Activated CD4-positive, alpha-beta T cell treated with anti-CD3 and anti-CD28 coated beads, Interleukin-2, Interleukin-6, amounts not matched to agents 100 ng/mL and 50 ng/mL, durations not matched to agents 16 hours and 8 hours (primary cell): ENCODE results near the gene RAB31.

Source experiments
- DNase-seq: peaks from one replicate; pipeline ENCODE4 v3.0.0-alpha.2; 2020

Gene RAB31

DNA sequence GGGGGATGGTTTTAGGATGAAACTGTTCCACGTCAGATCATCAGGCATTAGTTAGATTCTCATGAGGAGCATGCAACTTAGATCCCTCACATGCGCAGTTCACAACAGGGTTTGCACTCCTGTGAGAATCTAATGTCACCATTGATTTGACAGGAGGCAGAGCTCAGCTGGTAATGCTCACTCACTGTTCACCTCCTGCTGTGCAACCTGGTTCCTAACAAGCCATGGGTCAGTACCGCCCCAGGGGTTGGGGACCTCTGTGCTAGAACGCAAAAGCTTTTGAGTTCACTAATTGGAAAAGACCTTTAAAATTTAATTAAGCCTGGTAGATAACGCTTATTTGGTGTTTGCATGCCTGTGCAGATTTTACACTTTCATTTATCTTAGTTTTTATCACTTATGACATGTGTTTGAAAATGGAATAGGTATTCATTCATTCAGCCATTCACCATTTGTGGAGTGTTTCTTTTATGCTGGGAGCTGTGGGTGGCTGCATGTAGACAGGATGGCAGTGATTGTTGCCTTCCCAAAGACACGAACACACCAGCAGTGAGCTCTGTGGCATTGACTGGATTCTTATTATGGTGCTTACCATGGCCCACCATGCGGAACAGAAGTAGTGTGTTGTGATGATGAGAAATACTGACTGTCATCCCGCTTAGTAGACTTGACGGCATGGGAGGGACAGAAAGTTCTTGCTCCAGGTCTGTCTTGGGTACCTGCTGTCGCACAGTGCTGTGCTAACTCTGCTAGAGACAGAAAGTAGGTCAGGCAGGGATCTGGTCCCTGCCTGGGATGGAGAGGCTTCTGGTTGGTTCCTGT lies 6.4 kb downstream of the RAB31 start:
- no peak for DNase-seq

DNA sequence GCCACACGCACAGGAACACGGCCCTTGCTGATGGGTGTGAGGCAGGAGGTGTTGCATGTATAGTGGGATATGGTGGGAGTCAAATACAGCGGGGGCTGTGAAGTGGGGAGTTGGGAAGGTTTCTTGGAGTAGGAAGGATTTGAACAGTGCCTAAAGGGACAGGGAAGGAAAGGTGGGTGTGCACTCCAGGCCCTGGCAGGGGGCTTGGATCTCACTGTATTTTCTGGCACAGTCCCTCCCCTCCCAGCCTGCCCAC lies 6.9 kb downstream of the RAB31 start:
- DNase-seq: no peak

DNA sequence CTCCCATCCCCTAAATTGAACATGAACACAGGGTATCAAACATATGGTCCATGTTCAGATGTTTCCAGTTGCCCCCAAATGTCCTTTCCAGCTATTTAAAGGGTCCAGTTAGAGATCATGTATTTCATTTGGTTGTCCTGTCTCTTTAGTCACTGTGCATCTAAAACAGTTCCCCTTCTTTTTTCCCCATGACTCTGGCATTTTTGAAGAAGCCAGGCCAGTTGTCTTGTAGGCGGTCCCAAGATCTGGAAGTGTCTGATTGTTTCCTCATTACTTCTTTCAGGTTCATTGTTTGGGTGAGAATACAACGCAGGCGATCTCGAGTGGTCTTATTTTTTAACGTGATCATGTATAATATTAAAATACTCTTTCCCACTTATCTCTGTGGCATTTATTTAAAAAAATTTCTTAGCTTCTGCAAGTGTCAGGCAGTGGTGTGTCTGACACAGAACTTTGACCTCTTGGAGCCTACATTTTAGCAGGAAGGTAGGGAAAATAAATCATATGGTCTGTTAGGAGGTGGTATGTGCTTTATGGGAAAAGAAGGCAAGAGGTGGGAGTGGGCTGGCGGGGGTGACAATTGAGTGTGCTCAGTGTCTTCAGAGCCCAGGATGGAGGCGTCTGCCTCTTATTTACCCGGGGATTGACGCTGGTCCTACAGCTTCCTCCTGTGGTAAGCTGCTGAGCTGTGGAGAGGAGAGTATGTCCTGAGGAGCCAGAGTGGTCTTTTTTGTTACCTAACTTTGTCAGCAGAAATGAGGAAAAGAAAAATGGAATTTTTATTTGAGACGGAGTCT lies 8.1 kb downstream of the RAB31 start:
- DNase-seq: no peak

DNA sequence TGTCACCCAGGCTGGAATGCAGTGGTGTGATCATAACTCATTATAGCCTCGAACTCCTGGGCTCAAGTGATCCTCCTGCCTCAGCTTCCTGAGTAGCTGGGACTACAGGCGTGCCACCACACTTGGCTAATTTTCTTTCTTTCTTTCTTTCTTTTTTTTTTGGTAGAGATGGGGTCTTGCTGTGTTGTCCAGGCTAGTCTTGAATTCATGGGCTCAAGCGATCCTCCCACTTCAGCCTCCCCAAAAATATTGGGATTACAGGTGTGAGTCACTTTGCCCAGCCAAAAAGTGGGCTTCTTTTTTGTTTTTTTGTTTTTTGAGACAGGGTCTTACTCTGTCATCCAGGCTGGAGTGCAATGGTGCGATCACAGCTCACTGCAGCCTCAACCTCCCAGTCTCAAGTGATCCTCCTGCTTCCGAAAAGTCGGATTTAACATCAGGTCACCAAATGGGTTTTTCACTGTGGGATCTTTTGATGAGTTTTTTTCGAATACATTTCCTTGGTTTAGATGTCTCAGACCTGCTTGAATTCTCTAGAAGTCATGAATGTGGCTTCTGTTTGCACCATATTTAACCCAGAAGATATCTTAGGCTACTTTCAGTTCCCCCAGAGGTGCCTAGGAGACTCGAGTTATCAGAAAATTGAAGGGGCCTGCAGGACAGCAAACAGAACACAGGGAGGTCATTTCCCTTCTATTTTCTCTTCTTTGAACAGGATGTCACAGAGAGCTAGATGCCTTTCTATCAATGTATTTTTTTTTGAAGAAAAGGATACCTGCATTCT lies 8.9 kb downstream of the RAB31 start:
- no peak for DNase-seq

DNA sequence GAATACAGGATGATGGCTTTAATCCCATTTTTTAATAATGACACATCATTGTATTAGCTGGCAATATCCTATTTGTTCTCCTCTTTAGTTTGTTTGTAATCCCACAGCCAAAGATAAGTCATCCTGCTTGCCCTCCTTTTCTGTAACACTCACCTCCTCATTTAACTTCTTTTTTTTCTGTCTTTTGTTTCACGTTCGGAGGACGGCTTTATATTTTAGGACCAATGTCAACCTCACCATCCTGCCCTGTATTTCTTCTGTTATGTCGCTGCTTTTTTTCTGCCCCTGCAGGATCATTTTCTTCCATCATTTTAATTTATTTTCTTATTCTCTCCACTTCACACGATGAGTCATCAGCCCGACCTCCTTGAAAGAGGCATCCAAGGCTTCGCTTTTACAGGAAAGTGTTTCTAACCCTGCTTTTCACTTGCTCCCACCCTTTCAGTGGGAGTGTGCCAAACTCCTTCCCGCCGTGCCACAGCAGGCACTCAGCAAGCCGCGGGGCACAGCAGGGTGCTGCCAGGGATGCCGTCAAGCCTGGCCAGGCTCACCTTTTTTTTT lies 11.4 kb downstream of the RAB31 start:
- no peak for DNase-seq

DNA sequence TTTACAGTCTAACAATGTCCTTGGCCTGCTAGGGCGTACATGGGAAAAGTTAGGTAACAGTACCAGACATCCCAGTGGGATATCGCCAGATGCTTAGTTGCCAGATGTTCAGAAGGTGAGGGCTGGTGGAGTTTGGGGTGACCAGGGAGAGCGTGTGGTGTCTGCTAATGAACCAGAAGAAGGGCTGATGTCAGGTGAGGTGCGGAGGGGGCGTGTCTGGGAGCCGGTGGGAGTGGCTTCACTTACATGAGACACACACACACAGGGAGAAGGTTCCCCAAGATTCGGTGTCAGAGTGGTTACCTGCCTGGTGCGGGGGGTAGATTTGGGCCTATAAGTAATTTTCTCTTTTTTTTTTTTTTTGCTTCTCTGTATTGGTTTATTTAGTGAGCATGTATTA lies 12.2 kb downstream of the RAB31 start:
- no peak for DNase-seq

DNA sequence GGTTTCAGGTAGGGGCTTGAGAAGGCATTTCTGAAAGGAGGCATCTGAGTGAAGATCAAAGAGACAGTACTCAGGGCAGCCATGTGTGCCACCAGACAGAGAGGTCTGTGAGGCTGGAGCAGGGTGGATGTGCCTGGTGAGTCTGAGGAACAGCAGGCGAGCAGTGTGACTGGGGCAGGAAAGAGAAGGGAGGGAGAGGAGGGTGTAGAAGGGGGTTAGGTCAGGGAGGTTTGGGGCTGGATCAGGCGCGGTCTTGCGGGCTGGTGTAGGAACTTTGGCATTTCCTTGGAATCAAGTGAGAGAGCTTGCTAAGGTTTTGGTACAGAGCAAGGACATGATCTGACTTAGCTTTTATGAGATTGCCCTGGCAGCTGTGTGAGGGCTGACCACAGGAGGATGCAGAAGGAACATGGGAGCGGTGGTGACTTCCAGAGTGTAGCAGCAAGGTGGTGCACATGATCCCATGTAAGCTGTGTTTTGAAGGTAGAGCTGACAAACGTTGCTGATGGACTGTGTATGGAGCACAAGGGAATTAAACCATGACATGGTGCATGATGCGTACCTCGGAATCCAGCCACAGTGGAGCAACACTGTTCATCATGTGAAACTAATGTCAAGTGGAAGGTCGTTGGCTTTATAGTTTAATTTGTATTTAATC lies 13.9 kb downstream of the RAB31 start:
- DNase-seq: no peak

DNA sequence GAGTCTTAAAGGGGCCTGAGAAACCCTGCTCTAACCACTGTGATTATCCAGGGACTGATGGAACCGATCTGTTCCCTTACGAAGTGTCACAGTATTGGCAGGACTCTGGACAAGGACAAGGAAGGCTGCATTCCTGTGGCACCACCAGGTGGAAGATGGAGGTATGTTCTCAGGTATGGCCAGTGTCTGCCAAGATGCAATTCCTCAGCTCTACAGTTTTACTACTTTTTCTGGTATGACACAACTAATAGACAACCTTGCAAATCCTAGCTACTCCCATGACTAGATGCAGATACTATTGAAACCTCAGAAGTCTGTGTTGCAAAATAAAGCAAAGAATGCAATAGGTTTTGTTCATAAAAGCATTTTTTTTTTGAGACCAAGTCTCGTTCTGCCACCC lies 14.6 kb downstream of the RAB31 start:
- no peak for DNase-seq

DNA sequence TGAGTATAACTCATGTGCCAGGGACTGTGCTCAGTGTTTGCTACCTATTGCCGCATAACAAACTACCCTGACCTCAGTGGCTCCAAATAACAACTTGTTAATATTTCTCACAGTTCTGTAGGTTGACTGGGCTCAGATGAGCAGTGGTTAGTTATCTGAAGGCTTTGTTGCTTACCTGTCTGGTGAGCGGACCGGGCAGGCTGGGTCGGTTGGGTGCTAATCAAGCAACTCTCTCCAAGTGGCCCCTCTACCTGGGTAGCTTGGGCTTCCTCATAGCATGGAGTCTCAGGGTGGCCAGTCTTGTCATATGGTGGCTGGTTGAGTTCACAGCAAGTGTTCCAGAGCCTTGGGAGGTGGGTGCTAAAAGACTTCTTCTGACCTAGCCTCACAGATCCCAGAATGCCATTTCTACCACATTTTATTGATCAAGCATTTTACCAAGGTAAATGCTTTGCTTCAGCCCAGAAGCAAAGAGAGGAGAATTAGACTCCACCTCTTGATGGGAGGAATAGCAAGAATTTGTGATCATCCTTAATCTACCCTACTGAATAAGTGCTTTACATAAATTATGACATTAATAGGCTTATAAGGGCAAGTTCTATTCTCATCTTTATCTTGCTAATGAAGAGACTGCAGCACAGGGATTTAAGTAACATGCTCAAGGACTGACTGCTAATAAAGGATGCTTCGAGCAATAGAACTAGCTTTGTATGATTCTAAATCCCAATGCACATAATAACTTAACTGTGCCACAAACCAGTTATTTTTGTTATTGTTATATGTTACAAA lies 16.9 kb downstream of the RAB31 start:
- DNase-seq: no peak

DNA sequence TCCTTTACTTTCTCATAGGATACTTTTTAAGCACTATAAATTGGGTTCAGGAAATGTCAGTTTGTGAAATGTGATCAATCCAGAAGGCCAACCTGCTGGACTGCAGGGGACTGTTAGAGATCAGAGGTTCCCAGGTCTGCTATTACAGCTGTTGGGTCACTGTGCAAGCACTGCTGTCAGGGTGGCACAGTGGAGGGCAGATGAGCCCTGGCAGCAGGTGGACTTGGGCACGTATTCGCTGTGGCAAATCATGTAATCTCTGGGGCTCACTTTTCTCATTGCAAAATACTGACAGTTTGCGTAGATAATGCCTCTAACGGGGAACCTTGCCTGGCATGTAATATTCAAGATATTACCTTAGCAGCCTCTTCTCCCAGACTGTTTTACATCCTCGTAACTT lies 18.1 kb downstream of the RAB31 start:
- no peak for DNase-seq

DNA sequence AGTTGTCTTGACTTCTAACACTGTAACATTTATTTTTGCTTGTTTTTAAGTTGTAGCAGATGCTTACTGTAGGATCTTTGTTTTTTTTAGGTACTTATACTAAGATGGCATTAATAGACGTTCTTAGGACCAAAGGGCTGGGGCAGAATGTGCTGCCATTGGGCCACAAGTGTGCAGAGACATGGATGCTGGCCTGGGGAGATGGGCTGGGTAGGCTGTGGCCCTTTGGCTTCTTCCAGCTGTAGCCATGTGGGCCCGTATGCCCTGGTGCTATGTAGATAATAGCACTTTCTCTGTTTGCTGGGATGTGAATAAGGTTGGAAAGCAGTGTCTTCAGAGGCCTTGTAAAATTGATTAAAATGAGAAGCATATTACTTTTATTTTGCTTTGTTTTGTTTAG lies 18.8 kb downstream of the RAB31 start:
- DNase-seq: no peak

DNA sequence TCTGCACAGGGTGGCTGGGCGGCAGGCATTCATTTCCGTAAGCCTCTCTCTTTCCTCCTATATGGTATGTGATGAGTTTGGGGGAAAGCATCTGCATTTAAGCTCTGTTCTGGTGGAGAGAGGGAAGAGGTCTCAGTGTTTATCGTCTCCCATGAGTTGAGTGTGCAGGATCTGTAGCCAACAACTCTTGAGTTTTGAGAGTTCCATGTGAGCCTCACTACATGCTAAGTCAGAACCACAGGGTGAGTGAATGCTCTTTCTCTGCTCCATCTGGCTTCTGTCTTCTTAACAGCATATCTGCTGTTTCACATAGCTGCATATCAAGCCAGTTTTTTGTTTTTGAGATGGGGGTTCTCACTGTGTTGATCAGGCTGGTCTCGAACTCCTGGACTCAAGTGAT lies 22.7 kb downstream of the RAB31 start:
- DNase-seq: no peak

DNA sequence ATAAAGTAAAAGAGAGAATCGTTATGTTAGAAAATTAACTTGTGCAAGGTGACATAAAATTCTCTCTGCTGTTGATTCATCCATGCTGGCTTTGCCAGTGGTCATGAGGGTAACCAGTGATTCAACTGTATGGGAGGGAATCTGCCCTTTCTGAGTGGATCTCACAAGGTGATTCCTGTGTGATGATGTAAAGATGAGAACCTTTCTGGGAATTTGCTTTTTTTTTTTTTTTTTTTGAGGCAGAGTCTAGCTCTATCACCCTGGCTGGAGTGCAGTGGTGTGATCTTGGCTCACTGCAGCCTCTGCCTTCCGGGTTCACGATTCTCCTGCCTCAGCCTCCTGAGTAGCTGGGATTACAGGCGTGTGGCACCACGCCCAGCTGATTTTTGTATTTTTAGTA lies 23.3 kb downstream of the RAB31 start:
- no peak for DNase-seq

DNA sequence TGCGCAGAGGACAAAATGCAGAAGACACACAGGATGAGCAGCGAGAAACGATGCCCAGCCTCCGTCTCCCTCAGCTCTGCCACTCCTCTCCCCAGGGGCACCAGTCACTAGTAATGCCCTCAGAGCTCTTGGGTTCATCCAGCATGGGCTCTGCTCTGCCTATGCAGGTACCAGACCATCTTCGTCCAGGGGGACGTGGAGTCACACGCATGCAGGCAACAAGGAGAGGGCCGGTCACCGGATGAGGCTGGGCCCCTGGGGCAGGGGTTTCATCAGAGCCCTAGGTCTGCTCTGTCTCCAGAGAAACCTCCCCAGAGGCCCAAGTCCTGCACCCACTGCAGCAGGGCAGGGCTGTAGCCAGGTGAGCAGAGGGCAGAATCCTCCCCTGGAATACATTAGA lies 23.9 kb downstream of the RAB31 start:
- no peak for DNase-seq

DNA sequence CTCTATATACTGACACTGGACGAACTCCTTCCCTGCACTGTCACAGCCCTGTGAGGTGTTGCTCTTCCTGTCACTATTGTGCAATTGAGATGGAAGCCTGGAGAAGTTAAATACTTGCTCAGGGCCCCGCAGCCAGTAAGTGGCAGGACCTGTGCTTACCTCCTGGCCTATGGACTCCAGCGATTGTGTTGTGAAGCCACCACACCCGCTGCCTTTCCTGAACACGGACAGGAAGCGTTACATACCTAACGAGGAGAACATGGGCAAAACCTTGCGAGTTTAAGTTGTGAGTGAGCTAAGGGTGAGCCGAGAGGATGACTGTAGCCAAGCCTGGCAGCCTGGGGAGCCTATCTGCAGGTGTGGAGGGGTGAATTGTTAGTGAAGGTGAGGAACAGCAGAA lies 26.1 kb downstream of the RAB31 start:
- no peak for DNase-seq

DNA sequence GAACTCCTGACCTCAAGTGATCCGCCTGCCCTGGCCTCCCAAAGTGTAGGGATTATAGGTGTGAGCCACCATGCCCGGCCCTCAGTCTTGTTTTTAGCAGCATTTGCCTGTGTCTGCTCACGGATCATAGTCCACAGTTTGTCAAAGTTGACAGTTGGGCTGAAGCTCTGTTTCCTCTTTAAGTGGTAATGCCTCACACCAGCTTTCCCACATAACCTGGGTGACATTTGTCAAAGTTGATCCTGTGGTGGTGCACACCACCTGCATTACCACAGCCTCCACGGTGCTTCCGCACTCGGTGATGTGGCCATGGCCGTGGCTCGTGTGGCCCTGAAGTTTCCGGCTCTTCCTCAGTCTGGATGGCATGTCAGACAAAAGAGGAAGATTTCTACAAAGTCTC lies 27.1 kb downstream of the RAB31 start:
- peak; percentile 11 for DNase-seq

DNA sequence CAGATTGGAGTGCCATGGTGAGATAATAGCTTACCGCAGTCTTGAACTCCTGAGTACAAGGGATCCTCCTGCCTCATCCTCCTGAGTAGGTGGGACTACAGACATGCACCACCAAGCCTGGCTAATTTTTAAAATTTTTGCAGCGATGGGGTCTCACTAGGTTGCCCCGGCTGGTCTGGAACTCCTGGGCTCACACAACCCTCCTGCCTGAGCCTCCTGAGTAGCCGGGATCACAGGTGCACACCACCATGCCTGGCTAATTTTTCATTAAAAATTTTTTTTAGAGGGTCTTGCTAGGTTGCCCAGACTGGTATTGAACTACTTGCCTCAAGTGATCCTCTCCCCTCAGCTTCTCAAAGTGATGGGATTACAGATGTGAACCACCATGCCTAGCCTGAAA lies 27.8 kb downstream of the RAB31 start:
- no peak for DNase-seq

DNA sequence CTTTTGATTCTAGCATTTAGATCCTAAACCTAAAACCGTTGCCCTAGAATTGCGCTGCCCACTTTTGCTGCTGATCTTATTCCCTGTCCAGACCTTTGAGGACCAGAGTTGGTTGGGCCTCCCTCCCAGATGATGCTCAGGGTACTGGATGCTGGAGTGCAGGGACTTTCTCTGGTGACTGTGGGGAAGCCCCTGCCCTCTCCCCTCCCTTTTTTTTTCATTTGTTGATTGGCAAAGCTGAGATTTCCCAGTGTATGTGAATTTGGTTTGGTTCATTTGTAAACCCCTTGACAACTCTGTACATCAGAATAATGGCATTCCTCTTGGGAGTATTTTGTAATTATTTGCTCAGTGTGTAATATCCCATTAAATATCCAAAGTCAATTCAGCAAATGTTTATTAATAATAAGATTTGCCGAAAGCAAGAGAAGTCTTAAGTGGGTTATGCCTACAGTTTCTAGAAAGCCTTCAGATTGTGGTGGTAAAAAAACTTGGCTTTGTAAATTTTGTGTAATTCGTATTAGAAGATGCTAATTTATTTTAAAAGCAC lies 28.3 kb downstream of the RAB31 start:
- DNase-seq: no peak

DNA sequence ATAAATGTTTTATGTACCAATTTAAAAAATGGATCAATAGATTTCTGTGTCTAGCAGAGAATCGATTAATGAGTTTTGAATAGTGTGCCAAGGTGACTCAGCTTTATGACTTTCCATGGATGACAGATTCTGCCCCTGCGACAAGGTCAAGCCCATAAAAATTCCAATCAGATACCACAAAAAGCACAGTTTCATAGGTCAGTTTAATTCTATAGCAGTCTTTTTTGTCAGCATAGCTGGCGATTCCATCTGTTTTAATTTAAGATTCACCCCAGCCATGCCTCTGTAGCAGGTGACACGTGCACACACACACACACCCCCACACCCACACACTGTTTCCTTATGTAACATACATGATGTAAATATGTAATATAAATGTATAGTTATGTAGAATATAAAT lies 28.9 kb downstream of the RAB31 start:
- DNase-seq: no peak

DNA sequence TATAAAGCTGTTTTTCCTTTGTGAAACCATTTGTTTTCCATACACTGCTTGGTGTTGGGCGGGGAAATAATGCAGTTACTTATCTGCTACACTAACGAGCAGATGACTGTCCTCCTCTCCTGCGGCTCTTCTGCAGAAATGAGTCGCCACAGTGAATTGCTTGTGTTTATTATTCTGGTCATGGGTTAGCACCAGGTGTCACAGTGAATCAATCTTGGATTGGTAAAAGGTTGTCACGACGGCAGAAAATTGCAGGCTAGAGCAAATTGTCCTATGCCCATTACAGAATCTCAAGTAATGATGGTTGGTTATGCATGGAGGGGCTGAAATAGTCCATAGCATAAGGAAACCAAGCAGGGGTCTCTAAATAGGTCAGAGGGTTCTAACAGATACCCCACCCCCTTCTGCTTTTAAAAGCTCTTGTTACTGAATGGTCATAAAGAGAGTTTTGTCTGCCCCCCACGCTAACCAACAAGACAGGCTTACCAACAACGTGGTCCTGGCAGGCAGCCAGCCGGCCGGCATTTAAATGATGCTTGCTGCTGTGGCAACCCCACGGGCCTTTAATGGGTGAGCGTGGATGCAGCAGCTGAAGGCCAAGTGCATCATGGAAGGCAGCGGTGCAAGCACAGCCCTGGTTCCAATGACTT lies 29.5 kb downstream of the RAB31 start:
- DNase-seq: no peak

DNA sequence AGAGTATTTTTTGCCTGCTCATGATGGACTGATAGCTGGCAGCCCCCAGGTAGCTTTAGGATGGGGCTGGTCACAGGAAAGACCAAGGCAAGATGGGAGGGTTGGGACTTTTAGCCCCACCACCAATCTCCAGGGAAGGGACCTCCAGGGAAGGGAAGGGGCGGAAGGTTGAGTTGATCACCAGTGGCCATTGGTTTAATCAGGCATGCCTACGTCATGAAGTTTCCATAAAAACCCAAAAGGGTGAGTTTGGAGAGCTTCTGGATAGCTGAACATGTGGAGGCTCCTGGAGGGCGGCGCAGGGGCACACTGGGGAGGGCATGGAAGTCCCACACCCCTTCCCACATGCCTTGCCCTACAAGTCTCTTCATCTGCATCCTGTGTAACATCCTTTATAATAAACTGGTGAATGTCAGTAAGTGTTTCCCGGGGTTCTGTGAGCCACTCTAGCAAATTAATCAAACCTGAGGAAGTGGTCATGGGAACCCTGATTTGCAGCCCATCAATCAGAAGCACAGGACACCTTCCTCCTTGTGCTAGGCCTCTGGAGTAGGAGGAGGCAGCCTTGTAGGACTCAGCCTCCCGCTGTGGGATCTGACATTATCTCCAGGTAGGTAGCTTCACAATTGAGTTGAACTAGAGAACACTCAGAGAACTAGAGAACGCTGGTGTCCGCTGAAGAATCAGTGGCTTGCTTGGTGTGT lies 30.3 kb downstream of the RAB31 start:
- DNase-seq: no peak
